Brain microvascular endothelial cell (primary cell): ENCODE data around the gene ABCC3.

Source experiments
- DNase-seq: peaks from one replicate; pipeline ENCODE4 v3.0.0-alpha.2; 2020
- H3K27ac ChIP-seq: fragments of 250-450 bp; sonication (Bioruptor Pico); 2 replicates; pipeline ENCODE4 v1.5.1; 2020; ENCODE audit warnings: mild to moderate bottlenecking, moderate library complexity
- H3K27me3 ChIP-seq: fragments of 250-450 bp; sonication (Bioruptor Pico); replicated peaks from 2 replicates; pipeline ENCODE4 v1.5.1; 2020; ENCODE audit warnings: mild to moderate bottlenecking
- H3K36me3 ChIP-seq: fragments of 250-450 bp; sonication (Bioruptor Pico); replicated peaks from 2 replicates; pipeline ENCODE4 v1.5.1; 2020; ENCODE audit warnings: mild to moderate bottlenecking
- H3K4me3 ChIP-seq: 2 replicates; pipeline ENCODE4 v1.5.1; 2011; ENCODE audit warnings: low read depth, mild to moderate bottlenecking, control low read depth, low read length, moderate library complexity
- in situ Hi-C: cut with HindIII; loops from 2 replicates; pipeline ENCODE4 v1.10.0; 2017; ENCODE audit warnings: low sequenced_read_pairs, low pct_ligation_motif_present
- TF ChIP-seq, protein P1 (sequence below): IDR thresholded peaks from 2 replicates; pipeline ENCODE4 v1.5.1; 2011; ENCODE audit warnings: low read depth, mild to moderate bottlenecking, moderate library complexity, low read length, control low read depth, inconsistent platforms; ENCODE audit errors: missing control alignments

The ABCC3 gene

DNA sequence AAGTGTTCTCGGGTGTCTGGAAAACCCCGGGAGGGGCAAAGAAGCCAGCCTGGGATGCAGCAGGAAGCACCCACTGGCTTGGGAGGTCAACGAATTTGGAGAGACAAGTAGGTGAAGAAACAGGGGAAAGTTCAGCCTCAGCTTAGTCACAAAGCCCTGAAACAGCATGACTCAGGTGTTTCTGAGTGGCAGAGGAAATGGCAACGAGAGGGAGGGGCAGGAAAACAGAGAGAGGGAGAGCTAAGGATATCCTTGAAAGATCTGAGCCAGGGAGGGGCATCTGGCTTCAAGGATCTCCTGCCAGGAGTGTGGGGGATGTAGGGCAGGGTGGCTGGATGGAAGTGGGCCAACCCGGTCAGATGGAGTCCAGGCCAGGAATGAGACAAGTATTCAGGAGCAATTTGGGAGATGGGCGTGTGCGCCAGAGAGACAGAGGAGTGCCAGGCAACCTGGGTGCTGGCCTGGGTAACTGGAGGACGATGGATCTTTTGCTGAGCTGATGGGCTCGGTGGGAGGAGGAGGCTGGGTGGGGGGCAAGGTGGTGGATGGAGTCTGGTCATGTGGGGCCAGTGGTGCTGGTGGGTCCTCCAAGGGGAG, 27.2 kb downstream of the ABCC3 start:
- no peak overlapping the region for H3K4me3 ChIP-seq
- H3K36me3 ChIP-seq: no peaks in the 10 kb centered on the region
- peak; percentile 51 for DNase-seq
- H3K27ac ChIP-seq: no peak overlapping the region
- H3K27me3 ChIP-seq: no peaks in the 10 kb centered on the region
- TF ChIP-seq, protein P1, sequence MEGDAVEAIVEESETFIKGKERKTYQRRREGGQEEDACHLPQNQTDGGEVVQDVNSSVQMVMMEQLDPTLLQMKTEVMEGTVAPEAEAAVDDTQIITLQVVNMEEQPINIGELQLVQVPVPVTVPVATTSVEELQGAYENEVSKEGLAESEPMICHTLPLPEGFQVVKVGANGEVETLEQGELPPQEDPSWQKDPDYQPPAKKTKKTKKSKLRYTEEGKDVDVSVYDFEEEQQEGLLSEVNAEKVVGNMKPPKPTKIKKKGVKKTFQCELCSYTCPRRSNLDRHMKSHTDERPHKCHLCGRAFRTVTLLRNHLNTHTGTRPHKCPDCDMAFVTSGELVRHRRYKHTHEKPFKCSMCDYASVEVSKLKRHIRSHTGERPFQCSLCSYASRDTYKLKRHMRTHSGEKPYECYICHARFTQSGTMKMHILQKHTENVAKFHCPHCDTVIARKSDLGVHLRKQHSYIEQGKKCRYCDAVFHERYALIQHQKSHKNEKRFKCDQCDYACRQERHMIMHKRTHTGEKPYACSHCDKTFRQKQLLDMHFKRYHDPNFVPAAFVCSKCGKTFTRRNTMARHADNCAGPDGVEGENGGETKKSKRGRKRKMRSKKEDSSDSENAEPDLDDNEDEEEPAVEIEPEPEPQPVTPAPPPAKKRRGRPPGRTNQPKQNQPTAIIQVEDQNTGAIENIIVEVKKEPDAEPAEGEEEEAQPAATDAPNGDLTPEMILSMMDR: no peak
- in situ Hi-C loops: no loop called here

GRCh38 chr17:50662632-50663225, 28.0 kb downstream of the ABCC3 start:
- Histone ChIP-seq H3K4me3 (no peak overlapping the region), H3K27ac (no peak overlapping the region)

DNA sequence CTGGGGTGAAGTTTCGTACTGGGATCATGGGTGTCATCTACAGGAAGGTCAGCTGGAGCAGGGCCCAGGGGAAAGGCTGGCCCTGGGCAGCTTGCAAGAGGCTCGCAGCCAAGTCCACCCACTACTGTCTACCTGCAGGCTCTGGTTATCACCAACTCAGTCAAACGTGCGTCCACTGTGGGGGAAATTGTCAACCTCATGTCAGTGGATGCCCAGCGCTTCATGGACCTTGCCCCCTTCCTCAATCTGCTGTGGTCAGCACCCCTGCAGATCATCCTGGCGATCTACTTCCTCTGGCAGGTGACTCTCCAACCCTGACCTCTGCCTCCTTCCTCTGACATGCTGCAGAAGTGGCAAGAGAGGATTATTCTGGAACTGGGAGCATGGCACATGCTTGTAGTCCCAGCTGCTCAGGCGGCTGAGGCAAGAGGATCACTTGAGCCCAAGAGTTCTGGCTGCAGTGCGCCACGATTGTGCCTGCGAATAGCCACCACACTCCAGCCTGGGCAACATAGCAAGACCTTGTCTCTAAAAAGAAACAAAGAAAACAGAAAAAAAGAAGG, 29.2 kb downstream of the ABCC3 start:
- TF ChIP-seq, protein P1: no peak
- in situ Hi-C loops: no loop called here
- H3K36me3 ChIP-seq: no peaks in the 10 kb centered on the region
- H3K27ac ChIP-seq: no peak overlapping the region
- H3K4me3 ChIP-seq: no peak overlapping the region
- no peak for DNase-seq
- no peaks in the 10 kb centered on the region for H3K27me3 ChIP-seq

More at GRCh38 chr17:50662632-50663225, 28.0 kb downstream of the ABCC3 start:
- Histone ChIP-seq H3K27me3 (no peaks in the 10 kb centered on the region), H3K36me3 (no peaks in the 10 kb centered on the region)
- TF ChIP-seq, protein P1: no peak
- DNase-seq: no peak
- in situ Hi-C loops: no loop called here

- TF ChIP-seq, protein P1: no peak
- DNase-seq: no peak
- no peak overlapping the region for H3K4me3 ChIP-seq
These were observed 30.2 kb downstream of the ABCC3 start for GRCh38 chr17:50664788-50665458.

GRCh38 chr17:50665838-50666237, 31.2 kb downstream of the ABCC3 start:
- Histone ChIP-seq H3K4me3 (no peak overlapping the region), H3K27me3 (no peaks in the 10 kb centered on the region), H3K36me3 (no peaks in the 10 kb centered on the region), H3K27ac (no peak overlapping the region)
- in situ Hi-C loops: no loop called here
- DNase-seq: no peak
- TF ChIP-seq, protein P1: no peak

More at GRCh38 chr17:50664788-50665458, 30.2 kb downstream of the ABCC3 start:
- Histone ChIP-seq H3K36me3 (no peaks in the 10 kb centered on the region), H3K27ac (no peak overlapping the region), H3K27me3 (no peaks in the 10 kb centered on the region)
- in situ Hi-C loops: no loop called here
